GM19467 (cell line): ENCODE results near the gene CLEC2B.

Experiments
- ATAC-seq: cut with Tn5 transposase; IDR thresholded peaks from one replicate; pipeline ENCODE4 v1.9.1; 2021; ENCODE audit warnings: mild to moderate bottlenecking, moderate library complexity; ENCODE audit not compliant: unreplicated experiment

The CLEC2B gene

GRCh38 chr12:9870286-9870866 lies 1.2 kb upstream of the CLEC2B start:
- no peak for ATAC-seq

- ATAC-seq = no peak
Observed at GRCh38 chr12:9868951-9869306, 225 bp downstream of the CLEC2B start.

- no peak for ATAC-seq
Observed at GRCh38 chr12:9868311-9868801, 798 bp downstream of the CLEC2B start.

- no peak for ATAC-seq
Observed at GRCh38 chr12:9867531-9867930, 1.6 kb downstream of the CLEC2B start.

- no peak for ATAC-seq
Observed at GRCh38 chr12:9866860-9867269, 2.3 kb downstream of the CLEC2B start.

GRCh38 chr12:9864913-9865675 lies 4.1 kb downstream of the CLEC2B start:
- no peak for ATAC-seq

GRCh38 chr12:9858135-9858534 lies 11.0 kb downstream of the CLEC2B start:
- ATAC-seq = no peak

- ATAC-seq = no peak
Observed at GRCh38 chr12:9856894-9857293, 12.3 kb downstream of the CLEC2B start.

GRCh38 chr12:9856151-9856550 lies 13.0 kb downstream of the CLEC2B start:
- no peak for ATAC-seq

GRCh38 chr12:9851927-9852326 lies 17.2 kb downstream of the CLEC2B start:
- ATAC-seq = no peak

GRCh38 chr12:9851050-9851449 lies 18.1 kb downstream of the CLEC2B start:
- no peak for ATAC-seq

- no peak for ATAC-seq
Observed at GRCh38 chr12:9848899-9849298, 20.3 kb downstream of the CLEC2B start.

GRCh38 chr12:9843407-9843806 lies 25.7 kb downstream of the CLEC2B start:
- ATAC-seq = no peak

GRCh38 chr12:9831720-9832119 lies 37.4 kb downstream of the CLEC2B start:
- no peak for ATAC-seq

- ATAC-seq = no peak
Observed at GRCh38 chr12:9829982-9830381, 39.2 kb downstream of the CLEC2B start.

GRCh38 chr12:9829483-9829882 lies 39.7 kb downstream of the CLEC2B start:
- ATAC-seq = no peak

- no peak for ATAC-seq
Observed at GRCh38 chr12:9827209-9827888, 41.8 kb downstream of the CLEC2B start, which contains the start of gene KLRF1. KLRF1 (plus strand) TSS chr12:9827481; CDS start chr12:9827545, 64 bp downstream.

GRCh38 chr12:9820281-9820930 lies 48.7 kb downstream of the CLEC2B start:
- ATAC-seq = no peak

- peak; percentile 91 for ATAC-seq
Observed at GRCh38 chr12:9813821-9814798, 55.0 kb downstream of the CLEC2B start.

- ATAC-seq = no peak
Observed at GRCh38 chr12:9811621-9812020, 57.5 kb downstream of the CLEC2B start.
